ENCODE measurements around the gene CNKSR1.
"Not testable (repeated sequence)": the region's sequence is repeated elsewhere in the genome, so short reads cannot be mapped to it uniquely, and the experiment has no call there.

Gene CNKSR1

GRCh38 chr1:26220199-26220912 is 43.1 kb downstream of the CNKSR1 start:
- no peaks in the 10 kb centered on the region for H3K4me1 Mint-ChIP-seq (ENCODE audit: low read depth)
- no peak overlapping the region for H3K27ac Mint-ChIP-seq
- no peaks in the 10 kb centered on the region for H3K27me3 Mint-ChIP-seq
- no peak overlapping the region for H3K4me3 Mint-ChIP-seq
- H3K36me3 Mint-ChIP-seq, result no peaks in the 10 kb centered on the region
- no peaks in the 10 kb centered on the region for H3K9me3 Mint-ChIP-seq (ENCODE audit: low read depth)

GRCh38 chr1:26221094-26221493 is 43.8 kb downstream of the CNKSR1 start:
- Mint-ChIP-seq H3K9me3 (ENCODE audit: low read depth) (no peaks in the 10 kb centered on the region), H3K27ac (no peak overlapping the region), H3K4me3 (no peak overlapping the region), H3K4me1 (ENCODE audit: low read depth) (peaks cover 6% of the 10 kb centered on the region), H3K27me3 (peaks cover 5% of the 10 kb centered on the region), H3K36me3 (no peaks in the 10 kb centered on the region)

GRCh38 chr1:26224606-26225005 is 47.3 kb downstream of the CNKSR1 start:
- Mint-ChIP-seq H3K4me3 (peak overlapping the region; percentile 73), H3K27ac (no peak overlapping the region), H3K4me1 (ENCODE audit: low read depth) (peaks cover 10% of the 10 kb centered on the region), H3K27me3 (peaks cover 9% of the 10 kb centered on the region), H3K9me3 (ENCODE audit: low read depth) (no peaks in the 10 kb centered on the region), H3K36me3 (peaks cover 2% of the 10 kb centered on the region)

- Mint-ChIP-seq H3K36me3 (peaks cover 2% of the 10 kb centered on the region), H3K4me1 (ENCODE audit: low read depth) (peaks cover 10% of the 10 kb centered on the region), H3K4me3 (peak overlapping the region; percentile 73), H3K9me3 (ENCODE audit: low read depth) (no peaks in the 10 kb centered on the region), H3K27me3 (peaks cover 9% of the 10 kb centered on the region), H3K27ac (no peak overlapping the region)
Measured at GRCh38 chr1:26225033-26225831, 47.9 kb downstream of the CNKSR1 start.

- H3K4me3 Mint-ChIP-seq; H3K36me3 Mint-ChIP-seq; H3K27me3 Mint-ChIP-seq; H3K27ac Mint-ChIP-seq; H3K9me3 Mint-ChIP-seq (ENCODE audit: low read depth): not testable (repeated sequence)
- peaks cover 16% of the 10 kb centered on the region for H3K4me1 Mint-ChIP-seq (ENCODE audit: low read depth)
Measured at GRCh38 chr1:26230682-26231081, 53.4 kb downstream of the CNKSR1 start.

GRCh38 chr1:26233903-26234643 is 56.8 kb downstream of the CNKSR1 start, which contains the start of gene CEP85:
CEP85 (plus strand) TSS chr1:26234200; CDS start chr1:26239784, 5,584 bp downstream.
- Mint-ChIP-seq H3K27me3 (no peaks in the 10 kb centered on the region), H3K27ac (peak within 1 kb of the TSS; percentile 97), H3K4me3 (peak within 1 kb of the TSS; percentile 100), H3K9me3 (ENCODE audit: low read depth) (no peaks in the 10 kb centered on the region), H3K4me1 (ENCODE audit: low read depth) (peaks cover 32% of the 10 kb centered on the region), H3K36me3 (no peaks in the 10 kb centered on the region)

GRCh38 chr1:26234644-26235370 is 57.5 kb downstream of the CNKSR1 start:
- Mint-ChIP-seq H3K4me1 (ENCODE audit: low read depth) (peaks cover 34% of the 10 kb centered on the region), H3K4me3 (peak overlapping the region; percentile 100), H3K36me3 (peaks cover 2% of the 10 kb centered on the region), H3K9me3 (ENCODE audit: low read depth) (no peaks in the 10 kb centered on the region), H3K27ac (peak overlapping the region; percentile 97), H3K27me3 (no peaks in the 10 kb centered on the region)

- H3K9me3 Mint-ChIP-seq (ENCODE audit: low read depth), result no peaks in the 10 kb centered on the region
- H3K4me3 Mint-ChIP-seq, result peak overlapping the region; percentile 30
- no peaks in the 10 kb centered on the region for H3K27me3 Mint-ChIP-seq
- H3K27ac Mint-ChIP-seq, result no peak overlapping the region
- peaks cover 3% of the 10 kb centered on the region for H3K36me3 Mint-ChIP-seq
- H3K4me1 Mint-ChIP-seq (ENCODE audit: low read depth), result peaks cover 35% of the 10 kb centered on the region
Measured at GRCh38 chr1:26237230-26237966, 60.1 kb downstream of the CNKSR1 start.

Measured in activated naive CD8-positive, alpha-beta T cell (primary cell).